ENCODE results near the gene FLYWCH2. TPM values are rescaled to one million over a fixed set of nuclear protein-coding genes. Genes with fewer than 3 reads are reported as not detected.

The FLYWCH2 gene
- total and polyA plus RNA-seq, 2 of the 13 experiments (the other 11 are each of a cell fraction or from before 2014, with no cell fraction given) = 16.9 to 19.8 TPM

DNA sequence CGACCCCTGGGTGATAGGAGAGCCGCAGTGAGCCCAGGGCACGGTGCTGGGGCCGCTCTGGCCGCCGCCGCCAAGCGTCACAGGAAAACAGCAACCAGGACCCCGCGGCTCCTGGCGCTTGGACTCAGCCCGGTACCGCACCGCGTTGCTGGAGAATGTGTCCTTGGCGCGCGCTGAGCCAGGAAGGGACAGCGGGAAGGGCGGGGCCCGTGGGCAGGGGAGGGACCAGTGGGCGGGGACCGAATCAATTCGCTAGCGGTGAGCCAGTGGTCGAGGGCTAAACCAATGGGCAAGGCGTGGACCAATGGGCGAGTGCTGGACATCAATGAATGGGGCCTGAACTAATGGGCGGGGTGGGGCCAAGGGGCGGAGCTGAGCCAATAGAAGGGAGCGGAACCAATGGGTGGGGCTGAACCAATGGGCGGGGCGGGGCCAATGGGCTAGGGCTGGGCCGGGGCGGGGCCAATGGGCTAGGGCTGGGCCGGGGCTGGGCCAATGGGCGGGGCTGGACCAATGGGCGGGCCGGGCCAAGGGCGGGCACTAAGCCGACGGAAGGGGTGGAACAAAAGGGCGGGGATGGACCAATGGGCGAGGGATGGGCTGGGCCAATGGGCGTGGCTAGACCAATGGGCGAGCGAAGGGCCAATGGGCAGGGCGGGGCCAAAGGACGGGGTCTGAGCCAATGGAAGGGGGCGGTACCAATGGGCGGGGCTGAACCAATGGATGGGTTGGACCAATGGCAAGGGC, 22.4 kb downstream of the FLYWCH2 start (continued):
- TF ChIP-seq ZNF792 (CRISPR knock-in tag; IDR thresholded peaks at IDR 0.05) (peak; percentile 92), NBN (conservative IDR thresholded peaks at IDR 0.05) (no peak), CAMTA2 (CRISPR knock-in tag; IDR thresholded peaks at IDR 0.05; ENCODE audit: borderline replicate concordance) (no peak), GZF1 (CRISPR knock-in tag; IDR thresholded peaks at IDR 0.05) (no peak), MBNL3 (CRISPR knock-in tag; conservative IDR thresholded peaks at IDR 0.05) (no peak), HIVEP1 (CRISPR knock-in tag; IDR thresholded peaks at IDR 0.05) (no peak), ZSCAN20 (CRISPR knock-in tag; IDR thresholded peaks at IDR 0.05; ENCODE audit: borderline replicate concordance) (peak; percentile 39; the same call in 1 of the 2 replicates), IRF2 (CRISPR knock-in tag; IDR thresholded peaks at IDR 0.05) (peak; percentile 73), TARDBP (CRISPR knock-in tag; IDR thresholded peaks at IDR 0.05) (no peak; the same call in 1 of the 2 replicates), ZNF224 (CRISPR knock-in tag; IDR thresholded peaks at IDR 0.05) (no peak), MAFG (CRISPR knock-in tag; IDR thresholded peaks at IDR 0.05) (no peak), MEIS1 (CRISPR knock-in tag; IDR thresholded peaks at IDR 0.05; ENCODE audit: borderline replicate concordance) (peak; percentile 80; the same call in 1 of the 2 replicates), MAZ (IDR thresholded peaks at IDR 0.05; ENCODE audit: borderline replicate concordance, low read depth, low read length) (peak; percentile 74; the same call in 1 of the 2 replicates), MAZ (CRISPR knock-in tag; IDR thresholded peaks at IDR 0.05; ENCODE audit: low read depth) (peak; percentile 65; the same call in 1 of the 2 replicates), ZNF776 (CRISPR knock-in tag; IDR thresholded peaks at IDR 0.05) (peak; percentile 66; the same call in 1 of the 2 replicates), ZFP90 (CRISPR knock-in tag; IDR thresholded peaks at IDR 0.05; ENCODE audit: borderline replicate concordance) (peak; percentile 64; the same call in 1 of the 2 replicates), RBFOX2 (IDR thresholded peaks at IDR 0.05; ENCODE audit: low read depth, low read length) (peak; percentile 99)
- TF ChIP-seq, protein P1, sequence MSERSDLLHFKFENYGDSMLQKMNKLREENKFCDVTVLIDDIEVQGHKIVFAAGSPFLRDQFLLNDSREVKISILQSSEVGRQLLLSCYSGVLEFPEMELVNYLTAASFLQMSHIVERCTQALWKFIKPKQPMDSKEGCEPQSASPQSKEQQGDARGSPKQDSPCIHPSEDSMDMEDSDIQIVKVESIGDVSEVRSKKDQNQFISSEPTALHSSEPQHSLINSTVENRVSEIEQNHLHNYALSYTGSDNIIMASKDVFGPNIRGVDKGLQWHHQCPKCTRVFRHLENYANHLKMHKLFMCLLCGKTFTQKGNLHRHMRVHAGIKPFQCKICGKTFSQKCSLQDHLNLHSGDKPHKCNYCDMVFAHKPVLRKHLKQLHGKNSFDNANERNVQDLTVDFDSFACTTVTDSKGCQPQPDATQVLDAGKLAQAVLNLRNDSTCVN (CRISPR knock-in tag; IDR thresholded peaks at IDR 0.05; ENCODE audit: borderline replicate concordance) = peak; percentile 69
- TF ChIP-seq, protein P2, sequence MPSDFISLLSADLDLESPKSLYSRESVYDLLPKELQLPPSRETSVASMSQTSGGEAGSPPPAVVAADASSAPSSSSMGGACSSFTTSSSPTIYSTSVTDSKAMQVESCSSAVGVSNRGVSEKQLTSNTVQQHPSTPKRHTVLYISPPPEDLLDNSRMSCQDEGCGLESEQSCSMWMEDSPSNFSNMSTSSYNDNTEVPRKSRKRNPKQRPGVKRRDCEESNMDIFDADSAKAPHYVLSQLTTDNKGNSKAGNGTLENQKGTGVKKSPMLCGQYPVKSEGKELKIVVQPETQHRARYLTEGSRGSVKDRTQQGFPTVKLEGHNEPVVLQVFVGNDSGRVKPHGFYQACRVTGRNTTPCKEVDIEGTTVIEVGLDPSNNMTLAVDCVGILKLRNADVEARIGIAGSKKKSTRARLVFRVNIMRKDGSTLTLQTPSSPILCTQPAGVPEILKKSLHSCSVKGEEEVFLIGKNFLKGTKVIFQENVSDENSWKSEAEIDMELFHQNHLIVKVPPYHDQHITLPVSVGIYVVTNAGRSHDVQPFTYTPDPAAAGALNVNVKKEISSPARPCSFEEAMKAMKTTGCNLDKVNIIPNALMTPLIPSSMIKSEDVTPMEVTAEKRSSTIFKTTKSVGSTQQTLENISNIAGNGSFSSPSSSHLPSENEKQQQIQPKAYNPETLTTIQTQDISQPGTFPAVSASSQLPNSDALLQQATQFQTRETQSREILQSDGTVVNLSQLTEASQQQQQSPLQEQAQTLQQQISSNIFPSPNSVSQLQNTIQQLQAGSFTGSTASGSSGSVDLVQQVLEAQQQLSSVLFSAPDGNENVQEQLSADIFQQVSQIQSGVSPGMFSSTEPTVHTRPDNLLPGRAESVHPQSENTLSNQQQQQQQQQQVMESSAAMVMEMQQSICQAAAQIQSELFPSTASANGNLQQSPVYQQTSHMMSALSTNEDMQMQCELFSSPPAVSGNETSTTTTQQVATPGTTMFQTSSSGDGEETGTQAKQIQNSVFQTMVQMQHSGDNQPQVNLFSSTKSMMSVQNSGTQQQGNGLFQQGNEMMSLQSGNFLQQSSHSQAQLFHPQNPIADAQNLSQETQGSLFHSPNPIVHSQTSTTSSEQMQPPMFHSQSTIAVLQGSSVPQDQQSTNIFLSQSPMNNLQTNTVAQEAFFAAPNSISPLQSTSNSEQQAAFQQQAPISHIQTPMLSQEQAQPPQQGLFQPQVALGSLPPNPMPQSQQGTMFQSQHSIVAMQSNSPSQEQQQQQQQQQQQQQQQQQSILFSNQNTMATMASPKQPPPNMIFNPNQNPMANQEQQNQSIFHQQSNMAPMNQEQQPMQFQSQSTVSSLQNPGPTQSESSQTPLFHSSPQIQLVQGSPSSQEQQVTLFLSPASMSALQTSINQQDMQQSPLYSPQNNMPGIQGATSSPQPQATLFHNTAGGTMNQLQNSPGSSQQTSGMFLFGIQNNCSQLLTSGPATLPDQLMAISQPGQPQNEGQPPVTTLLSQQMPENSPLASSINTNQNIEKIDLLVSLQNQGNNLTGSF (CRISPR knock-in tag; IDR thresholded peaks at IDR 0.05) = peak; percentile 69; the same call in 1 of the 2 replicates
- TF ChIP-seq, protein P3, sequence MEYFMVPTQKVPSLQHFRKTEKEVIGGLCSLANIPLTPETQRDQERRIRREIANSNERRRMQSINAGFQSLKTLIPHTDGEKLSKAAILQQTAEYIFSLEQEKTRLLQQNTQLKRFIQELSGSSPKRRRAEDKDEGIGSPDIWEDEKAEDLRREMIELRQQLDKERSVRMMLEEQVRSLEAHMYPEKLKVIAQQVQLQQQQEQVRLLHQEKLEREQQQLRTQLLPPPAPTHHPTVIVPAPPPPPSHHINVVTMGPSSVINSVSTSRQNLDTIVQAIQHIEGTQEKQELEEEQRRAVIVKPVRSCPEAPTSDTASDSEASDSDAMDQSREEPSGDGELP (IDR thresholded peaks at IDR 0.05; ENCODE audit: borderline replicate concordance, low read depth) = 0 out of 2 replicates have a peak, but pooled peaks have one; percentile 7
- TF ChIP-seq, protein P4, sequence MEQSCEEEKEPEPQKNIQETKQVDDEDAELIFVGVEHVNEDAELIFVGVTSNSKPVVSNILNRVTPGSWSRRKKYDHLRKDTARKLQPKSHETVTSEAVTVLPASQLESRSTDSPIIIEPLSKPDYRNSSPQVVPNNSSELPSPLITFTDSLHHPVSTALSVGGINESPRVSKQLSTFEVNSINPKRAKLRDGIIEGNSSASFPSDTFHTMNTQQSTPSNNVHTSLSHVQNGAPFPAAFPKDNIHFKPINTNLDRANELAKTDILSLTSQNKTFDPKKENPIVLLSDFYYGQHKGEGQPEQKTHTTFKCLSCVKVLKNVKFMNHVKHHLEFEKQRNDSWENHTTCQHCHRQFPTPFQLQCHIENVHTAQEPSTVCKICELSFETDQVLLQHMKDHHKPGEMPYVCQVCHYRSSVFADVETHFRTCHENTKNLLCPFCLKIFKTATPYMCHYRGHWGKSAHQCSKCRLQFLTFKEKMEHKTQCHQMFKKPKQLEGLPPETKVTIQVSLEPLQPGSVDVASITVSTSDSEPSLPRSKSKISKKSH (CRISPR knock-in tag; IDR thresholded peaks at IDR 0.05; ENCODE audit: borderline replicate concordance) = no peak

Measured in HepG2 (cell line).